OCI-M1 (cell line): ENCODE results near the gene CD79A.
"Not testable (repeated sequence)": the region's sequence is repeated elsewhere in the genome, so short reads cannot be mapped to it uniquely, and the experiment has no call there.

Experiments
- DNase-seq: peaks from one replicate; lab custom pipeline; 2025; lab: John Stamatoyannopoulos, UW

Gene CD79A

GRCh38 chr19:41863209-41863931 is 13.7 kb upstream of the CD79A start:
- DNase-seq: no peak

DNA sequence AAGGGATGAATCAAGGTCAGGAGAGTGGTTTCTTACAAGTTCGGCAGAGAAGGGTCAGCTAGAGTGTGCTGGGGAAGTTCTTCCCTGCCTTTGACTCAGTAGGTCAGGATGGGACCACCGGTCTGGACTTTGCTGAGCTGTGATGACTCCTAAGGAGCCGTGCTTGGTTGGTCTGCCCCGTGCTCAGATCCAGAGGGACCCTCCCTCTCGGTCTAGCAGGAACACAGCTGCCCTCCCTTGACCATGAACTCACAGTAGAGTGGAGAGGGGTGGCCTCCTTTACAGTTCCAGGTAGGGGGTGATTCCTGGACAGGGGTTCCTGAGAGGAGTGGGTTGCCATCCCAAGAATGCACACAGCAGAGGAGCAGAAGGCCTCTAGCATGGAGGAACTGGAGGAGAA is 12.7 kb upstream of the CD79A start:
- DNase-seq: no peak

- DNase-seq: no peak
Measured at GRCh38 chr19:41866284-41866683, 10.8 kb upstream of the CD79A start.

- no peak for DNase-seq
Measured at GRCh38 chr19:41868120-41868988, 8.7 kb upstream of the CD79A start.

- DNase-seq: no peak
Measured at GRCh38 chr19:41868989-41869300, 8.1 kb upstream of the CD79A start.

DNA sequence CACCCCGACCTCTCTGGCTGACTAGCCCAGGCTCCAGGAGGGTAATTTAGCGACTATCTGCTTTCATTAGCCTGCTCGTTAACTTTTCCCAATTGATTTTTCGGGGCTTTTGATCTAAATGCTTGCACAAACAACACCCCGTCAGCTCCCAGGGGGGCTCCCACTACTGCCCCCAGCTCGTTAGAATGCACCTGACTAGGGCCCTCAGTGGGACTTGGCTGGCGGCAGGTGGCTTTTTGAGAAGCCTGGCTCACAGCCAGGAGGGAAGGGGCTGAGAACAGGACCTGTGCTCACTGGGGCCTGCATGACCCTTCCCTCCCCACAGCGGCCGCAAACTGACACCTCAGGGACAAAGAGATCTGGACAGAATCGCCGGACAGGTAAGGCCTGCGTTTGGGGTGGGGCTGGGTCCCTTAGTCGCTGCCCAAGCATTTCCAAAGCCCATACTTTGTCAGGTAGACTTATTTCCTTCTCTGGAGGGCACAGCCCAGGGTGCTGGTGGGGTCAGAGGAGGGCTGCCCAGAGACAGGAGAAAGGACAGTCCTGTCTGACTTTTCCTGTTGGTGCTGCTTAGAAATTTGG is 7.6 kb upstream of the CD79A start:
- no peak for DNase-seq

GRCh38 chr19:41870401-41870873 is 6.6 kb upstream of the CD79A start:
- DNase-seq: no peak

DNA sequence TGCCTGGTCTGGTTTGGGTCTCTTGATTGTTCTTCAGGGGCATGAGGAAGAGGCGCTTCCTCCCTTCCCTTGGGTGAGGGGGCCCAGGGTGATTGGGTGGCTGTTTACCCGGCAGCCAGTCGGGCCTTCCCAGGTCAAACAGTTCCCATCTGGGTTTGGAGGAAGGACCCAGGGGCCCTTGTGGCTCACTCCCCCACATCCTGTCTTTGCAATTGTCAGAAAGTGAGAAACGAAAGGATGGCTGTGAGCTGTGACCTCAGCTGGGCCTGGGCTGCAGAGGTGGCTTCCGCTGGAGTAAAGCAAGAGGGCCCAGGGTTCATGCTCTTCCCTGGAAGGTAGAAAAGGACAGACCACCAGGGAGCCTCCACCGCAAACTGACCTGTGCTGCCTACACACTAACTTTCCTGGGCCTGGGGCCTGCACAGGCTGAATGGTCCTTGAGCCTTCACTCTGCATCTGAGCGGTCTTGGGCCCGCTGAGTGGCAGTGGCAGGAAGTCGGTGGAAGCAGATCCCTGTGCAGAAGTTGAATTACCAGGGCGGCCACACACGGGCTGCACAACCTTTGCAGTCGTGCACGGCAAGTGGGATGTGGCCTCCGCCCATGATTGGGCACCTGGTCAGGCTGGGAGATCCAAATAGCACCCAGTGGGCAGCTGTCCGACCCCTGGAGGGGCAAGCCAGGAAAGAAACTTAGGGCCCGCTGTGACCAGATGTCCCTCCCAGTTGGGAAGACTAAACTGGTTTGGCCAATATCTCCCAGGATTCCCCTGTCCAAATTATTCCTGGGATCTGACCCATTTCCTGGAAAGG is 5.3 kb upstream of the CD79A start:
- DNase-seq: peak; percentile 33

DNA sequence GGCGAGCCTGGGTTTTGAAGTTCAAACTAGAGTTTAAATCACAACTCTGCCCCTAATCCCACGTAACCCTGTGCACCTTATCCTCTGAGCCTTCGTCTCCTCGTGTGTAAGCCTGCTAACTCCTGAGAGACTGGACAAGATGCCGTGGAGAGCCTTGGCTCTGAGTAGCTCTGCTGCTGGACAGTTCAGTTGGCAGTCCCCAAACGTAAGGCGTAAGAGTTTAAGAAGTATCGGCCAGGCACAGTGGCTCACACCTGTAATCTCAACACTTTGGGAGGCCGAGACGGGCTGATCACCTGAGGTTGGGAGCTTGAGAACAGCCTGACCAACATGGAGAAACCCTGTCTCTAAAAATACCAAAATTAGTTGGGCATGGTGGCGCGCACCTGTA is 4.7 kb upstream of the CD79A start:
- peak; percentile 16 for DNase-seq

- DNase-seq: peak; percentile 82
Measured at GRCh38 chr19:41872775-41873647, 4.1 kb upstream of the CD79A start.

GRCh38 chr19:41875973-41876372 is 1.1 kb upstream of the CD79A start:
- not testable (repeated sequence) for DNase-seq

DNA sequence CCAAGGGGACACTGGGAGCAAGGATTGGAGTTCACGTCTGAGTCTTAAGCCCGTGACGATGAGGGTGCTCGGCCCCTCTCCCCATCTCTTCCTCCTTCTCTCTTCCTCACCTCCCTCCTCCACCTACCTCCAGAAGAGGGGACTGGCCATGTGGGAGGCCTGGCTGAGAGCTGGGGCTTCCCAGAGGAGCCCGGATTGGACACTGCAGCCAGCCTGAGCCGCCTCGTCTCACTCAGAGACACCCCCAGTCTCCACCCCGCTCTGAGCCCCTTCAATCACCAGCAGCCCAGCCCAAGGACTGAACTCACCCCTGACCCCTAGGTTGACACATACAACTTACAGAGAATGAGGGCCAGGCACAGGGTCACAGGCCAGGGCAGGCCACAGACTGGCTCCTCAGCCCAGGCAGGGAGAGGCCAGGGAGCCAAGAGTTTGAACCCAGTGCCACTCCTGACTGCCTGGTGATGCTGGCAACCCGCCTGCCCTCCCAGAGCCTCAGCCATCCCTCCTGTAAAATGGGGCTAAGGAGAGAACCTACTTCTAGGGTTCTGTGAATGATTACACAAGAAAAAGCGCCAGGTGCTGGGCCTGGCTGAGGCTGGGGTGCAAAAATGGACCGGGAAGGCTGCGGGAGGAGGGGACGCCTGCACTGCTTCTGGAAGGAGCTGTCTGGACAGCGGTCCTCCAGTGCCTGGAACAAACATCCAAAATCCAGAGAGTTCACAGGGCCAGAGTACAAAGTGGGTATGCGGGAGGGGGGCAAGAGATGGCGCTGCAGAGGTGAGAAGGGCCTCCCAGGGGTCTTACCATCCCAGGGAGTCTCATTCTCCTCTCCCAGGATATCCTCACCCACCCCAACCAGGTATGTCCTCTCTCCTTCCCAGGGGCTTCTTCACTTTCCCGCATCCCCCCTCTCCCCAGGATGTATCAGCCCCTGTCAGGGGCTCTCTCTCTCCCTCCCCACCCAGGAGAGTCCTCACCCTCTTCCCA is 1.1 kb downstream of the CD79A start:
- DNase-seq: no peak

- DNase-seq: no peak
Measured at GRCh38 chr19:41879080-41879479, 2.0 kb downstream of the CD79A start.

- no peak for DNase-seq
Measured at GRCh38 chr19:41879670-41880328, 2.7 kb downstream of the CD79A start.

GRCh38 chr19:41880329-41880708 is 3.2 kb downstream of the CD79A start:
- no peak for DNase-seq

DNA sequence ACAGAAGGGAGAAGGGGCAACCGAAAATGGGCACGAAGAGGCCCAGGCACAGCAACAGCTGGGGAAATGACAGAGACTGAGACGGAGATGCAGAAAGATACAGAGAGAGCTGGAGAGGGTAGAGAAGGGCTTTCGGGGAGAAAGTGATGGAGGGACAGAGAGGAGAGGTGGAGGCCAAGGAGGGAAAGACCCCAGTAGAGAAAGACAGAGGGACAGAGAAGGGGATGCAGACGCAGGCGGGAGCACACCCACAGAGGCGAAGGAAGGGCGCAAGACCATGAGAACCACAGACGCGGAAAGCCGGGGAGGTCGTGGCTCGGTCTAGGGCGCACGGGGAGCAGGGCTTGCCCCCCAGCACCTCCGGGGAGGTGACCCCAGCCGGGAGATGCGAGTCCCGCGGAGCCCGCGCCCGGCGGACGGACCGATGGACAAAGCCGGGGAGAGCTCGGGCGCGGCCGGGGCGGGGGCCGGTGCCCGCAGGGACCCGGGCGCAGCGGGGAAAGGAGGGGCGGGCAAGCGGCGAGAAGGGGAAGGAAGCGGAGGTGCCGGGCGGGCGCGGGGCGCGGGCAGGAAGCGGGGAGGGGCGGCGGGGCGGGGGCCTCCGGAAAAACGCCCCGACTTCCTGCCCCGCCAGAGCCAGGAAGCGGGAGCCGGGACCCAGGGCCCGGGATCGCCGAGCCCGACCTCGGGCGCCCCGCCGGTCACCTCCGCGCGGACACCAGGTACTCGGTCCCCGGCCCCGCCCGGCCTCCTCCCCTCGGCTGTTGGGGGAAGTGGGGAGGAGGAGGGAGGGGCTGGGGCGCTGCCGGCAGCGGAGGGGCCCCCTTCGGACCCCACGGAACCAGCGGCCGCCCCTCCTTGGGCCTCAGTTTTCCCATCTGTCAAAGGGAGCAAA is 5.7 kb downstream of the CD79A start, which contains the start of gene ARHGEF1:
Gene ARHGEF1, plus strand, starts transcription at position 617 of the 895 bp plus-strand sequence. CDS start 4,899 bp downstream, outside the sequence.
- peak; percentile 51 for DNase-seq

DNA sequence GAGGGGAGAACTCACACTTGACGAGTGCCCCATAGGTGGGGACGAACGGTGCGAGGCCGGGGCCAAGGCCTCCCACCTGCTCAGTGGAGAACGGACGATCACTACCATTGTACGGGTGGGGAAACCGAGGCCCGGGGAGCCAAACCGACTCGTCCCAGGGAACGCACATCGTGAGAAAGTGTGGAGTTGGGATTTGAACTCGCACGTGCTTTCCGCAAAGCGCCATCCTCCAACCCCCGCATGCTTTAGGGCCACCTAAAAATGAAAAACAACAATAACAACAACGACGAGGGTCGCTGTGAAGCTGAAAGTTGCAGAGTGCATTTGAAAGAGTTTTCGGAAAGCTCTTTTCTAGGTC is 6.4 kb downstream of the CD79A start:
- no peak for DNase-seq
